ENCODE data around the gene TUBGCP3. TPM values are rescaled to one million over a fixed set of nuclear protein-coding genes. Genes with fewer than 3 reads are reported as not detected.

Gene TUBGCP3
- total and polyA plus RNA-seq, 9 of the 15 experiments (the other 6 are each of a cell fraction or from before 2014, with no cell fraction given), result 3.0 to 24.8 (median 15.2) TPM

DNA sequence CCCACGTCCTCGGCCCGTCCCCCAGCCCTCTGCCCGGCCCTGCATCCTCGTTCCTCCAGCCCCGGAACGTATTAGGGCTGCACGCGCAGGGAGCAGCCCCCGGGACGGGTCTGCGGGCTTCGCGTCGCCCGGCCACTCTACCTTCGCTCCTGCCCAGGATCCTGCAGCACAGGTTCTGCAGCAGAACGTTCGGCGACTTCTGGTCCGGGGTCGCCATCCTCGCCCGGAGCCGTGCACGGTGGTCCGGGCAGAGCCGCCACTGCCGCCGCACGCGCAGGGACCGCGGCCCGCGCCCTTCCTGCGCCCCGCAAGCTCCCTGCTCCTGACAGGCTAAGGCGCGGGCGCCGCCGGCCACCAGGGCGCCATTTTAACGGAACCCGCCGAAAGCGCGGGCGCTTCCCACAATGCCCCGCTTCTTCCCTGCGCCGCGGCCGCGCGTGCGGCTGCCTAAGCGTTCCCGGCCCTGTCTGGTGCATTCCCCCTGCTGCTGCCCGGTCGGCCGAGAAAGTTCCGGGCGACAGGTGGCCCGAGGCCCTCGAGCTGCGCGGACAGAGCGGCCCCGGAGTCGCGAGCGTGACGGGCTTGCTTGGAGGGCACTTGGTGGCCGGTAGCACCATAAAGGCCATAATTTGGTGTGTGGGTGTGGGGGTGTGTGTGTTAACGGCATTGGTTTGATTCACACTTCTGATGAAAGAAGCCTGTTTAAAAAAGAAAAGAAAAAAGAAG is at the start of gene TUBGCP3 (continued):
- TF ChIP-seq, protein P1, sequence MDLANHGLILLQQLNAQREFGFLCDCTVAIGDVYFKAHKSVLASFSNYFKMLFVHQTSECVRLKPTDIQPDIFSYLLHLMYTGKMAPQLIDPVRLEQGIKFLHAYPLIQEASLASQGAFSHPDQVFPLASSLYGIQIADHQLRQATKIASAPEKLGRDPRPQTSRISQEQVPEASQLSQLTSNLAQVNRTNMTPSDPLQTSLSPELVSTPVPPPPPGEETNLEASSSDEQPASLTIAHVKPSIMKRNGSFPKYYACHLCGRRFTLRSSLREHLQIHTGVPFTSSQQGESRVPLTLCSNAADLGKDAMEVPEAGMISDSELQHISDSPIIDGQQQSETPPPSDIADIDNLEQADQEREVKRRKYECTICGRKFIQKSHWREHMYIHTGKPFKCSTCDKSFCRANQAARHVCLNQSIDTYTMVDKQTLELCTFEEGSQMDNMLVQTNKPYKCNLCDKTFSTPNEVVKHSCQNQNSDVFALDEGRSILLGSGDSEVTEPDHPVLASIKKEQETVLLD (IDR thresholded peaks at IDR 0.05), result no peak
- TF ChIP-seq NFRKB (IDR thresholded peaks at IDR 0.05; ENCODE audit: low read depth), result peak; percentile 83
- no peak for TF ChIP-seq ZNF217 (CRISPR knock-in tag; IDR thresholded peaks at IDR 0.05)
- 0 out of 2 replicates have a peak, but pooled peaks have one; percentile 35 for TF ChIP-seq ESRRA (IDR thresholded peaks at IDR 0.05; ENCODE audit: borderline replicate concordance, low read depth)
- TF ChIP-seq, protein P2, sequence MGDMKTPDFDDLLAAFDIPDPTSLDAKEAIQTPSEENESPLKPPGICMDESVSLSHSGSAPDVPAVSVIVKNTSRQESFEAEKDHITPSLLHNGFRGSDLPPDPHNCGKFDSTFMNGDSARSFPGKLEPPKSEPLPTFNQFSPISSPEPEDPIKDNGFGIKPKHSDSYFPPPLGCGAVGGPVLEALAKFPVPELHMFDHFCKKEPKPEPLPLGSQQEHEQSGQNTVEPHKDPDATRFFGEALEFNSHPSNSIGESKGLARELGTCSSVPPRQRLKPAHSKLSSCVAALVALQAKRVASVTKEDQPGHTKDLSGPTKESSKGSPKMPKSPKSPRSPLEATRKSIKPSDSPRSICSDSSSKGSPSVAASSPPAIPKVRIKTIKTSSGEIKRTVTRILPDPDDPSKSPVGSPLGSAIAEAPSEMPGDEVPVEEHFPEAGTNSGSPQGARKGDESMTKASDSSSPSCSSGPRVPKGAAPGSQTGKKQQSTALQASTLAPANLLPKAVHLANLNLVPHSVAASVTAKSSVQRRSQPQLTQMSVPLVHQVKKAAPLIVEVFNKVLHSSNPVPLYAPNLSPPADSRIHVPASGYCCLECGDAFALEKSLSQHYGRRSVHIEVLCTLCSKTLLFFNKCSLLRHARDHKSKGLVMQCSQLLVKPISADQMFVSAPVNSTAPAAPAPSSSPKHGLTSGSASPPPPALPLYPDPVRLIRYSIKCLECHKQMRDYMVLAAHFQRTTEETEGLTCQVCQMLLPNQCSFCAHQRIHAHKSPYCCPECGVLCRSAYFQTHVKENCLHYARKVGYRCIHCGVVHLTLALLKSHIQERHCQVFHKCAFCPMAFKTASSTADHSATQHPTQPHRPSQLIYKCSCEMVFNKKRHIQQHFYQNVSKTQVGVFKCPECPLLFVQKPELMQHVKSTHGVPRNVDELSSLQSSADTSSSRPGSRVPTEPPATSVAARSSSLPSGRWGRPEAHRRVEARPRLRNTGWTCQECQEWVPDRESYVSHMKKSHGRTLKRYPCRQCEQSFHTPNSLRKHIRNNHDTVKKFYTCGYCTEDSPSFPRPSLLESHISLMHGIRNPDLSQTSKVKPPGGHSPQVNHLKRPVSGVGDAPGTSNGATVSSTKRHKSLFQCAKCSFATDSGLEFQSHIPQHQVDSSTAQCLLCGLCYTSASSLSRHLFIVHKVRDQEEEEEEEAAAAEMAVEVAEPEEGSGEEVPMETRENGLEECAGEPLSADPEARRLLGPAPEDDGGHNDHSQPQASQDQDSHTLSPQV (IDR thresholded peaks at IDR 0.05), result peak; percentile 88
- TF ChIP-seq TSC22D4 (tag; IDR thresholded peaks at IDR 0.05), result no peak
- TF ChIP-seq, protein P3, sequence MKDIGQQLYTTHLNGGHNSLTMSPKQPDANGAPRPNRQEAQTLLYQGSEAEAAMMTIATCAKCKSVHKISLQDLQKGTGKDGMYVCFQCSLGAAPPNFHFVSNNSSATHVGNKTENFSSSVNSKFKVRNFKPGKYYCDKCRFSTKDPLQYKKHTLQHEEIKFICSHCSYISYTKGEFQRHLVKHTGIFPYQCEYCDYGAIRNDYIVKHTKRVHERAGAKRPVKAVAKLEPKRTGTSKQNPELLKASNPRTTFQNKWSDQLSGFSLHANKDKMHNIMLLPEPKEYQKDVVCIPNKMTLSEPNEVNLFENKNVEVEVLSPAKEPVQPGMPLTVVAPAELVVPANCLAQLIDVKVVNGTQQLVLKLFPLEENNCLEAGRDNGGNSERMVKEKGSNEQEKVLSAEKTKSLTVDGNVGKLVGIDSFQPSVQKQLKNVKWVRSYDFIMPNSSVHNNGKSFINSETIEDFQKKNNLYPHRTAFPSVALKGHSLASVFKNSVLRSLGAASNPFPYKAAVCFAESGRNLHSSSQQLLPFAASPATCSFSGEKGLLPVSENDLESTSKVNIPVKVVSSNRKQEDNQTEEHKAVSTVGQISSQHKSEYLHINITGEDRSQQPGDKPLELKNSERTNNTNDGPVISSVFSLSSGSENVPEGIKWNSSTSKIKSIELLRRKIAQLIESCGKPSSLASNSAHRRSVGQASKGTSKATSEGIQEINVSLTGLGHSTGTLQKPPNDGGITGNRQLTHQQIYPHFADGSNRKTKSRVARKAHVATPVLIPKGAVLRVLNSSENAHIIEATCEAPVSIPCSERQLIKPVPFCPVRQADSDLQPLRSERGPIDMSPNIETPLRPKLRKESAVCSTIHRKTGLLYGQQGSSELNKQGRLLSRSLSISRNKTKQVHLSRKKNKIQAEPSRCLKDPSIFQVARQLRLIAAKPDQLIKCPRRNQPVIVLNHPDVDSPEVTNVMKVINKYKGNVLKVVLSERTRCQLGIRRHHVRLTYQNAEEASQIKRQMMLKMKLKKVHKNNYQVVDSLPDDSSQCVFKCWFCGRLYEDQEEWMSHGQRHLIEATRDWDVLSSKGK (CRISPR knock-in tag; IDR thresholded peaks at IDR 0.05), result no peak
- TF ChIP-seq KLF16 (IDR thresholded peaks at IDR 0.05), result no peak
- TF ChIP-seq SMAD1 (IDR thresholded peaks at IDR 0.05; ENCODE audit: low read depth, low read length, partially characterized antibody), result no peak
- TF ChIP-seq ZNF24 (IDR thresholded peaks at IDR 0.05), result no peak; the same call in 1 of the 2 replicates
- no peak for TF ChIP-seq GABPB2 (CRISPR knock-in tag; conservative IDR thresholded peaks at IDR 0.05)
- TF ChIP-seq FIP1L1 (IDR thresholded peaks at IDR 0.05; ENCODE audit: low read depth, low read length, poor library complexity, severe bottlenecking), result peak; percentile 78
- TF ChIP-seq, protein P4, sequence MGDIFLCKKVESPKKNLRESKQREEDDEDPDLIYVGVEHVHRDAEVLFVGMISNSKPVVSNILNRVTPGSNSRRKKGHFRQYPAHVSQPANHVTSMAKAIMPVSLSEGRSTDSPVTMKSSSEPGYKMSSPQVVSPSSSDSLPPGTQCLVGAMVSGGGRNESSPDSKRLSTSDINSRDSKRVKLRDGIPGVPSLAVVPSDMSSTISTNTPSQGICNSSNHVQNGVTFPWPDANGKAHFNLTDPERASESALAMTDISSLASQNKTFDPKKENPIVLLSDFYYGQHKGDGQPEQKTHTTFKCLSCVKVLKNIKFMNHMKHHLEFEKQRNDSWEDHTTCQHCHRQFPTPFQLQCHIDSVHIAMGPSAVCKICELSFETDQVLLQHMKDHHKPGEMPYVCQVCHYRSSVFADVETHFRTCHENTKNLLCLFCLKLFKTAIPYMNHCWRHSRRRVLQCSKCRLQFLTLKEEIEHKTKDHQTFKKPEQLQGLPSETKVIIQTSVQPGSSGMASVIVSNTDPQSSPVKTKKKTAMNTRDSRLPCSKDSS (IDR thresholded peaks at IDR 0.05; ENCODE audit: low read depth, partially characterized antibody), result no peak
- TF ChIP-seq PTRF (tag; IDR thresholded peaks at IDR 0.05), result no peak
- no peak for TF ChIP-seq HNRNPK (IDR thresholded peaks at IDR 0.05; ENCODE audit: low read depth, low read length, poor library complexity, severe bottlenecking)
